ENCODE measurements around the gene ANKRD33. TPM values are rescaled to one million over a fixed set of nuclear protein-coding genes. Genes with fewer than 3 reads are reported as not detected.

The ANKRD33 gene
- total RNA-seq, 1 donor from 2014 or later = not detected

- H2AFZ ChIP-seq (ENCODE audit: low read depth, low read length) = peak overlapping the region; percentile 64
- H3K27ac Mint-ChIP-seq (ENCODE audit: unreplicated experiment) = no peak overlapping the region
Measured at GRCh38 chr12:51863363-51863932, 24.5 kb upstream of the ANKRD33 start.

GRCh38 chr12:51863933-51864832 is 23.7 kb upstream of the ANKRD33 start:
- Histone ChIP-seq H3K4me1 (ENCODE audit: insufficient read depth, low read length) (peaks cover 22% of the 10 kb centered on the region), H3K4me2 (ENCODE audit: low read length) (peak overlapping the region; percentile 84), H2AFZ (ENCODE audit: low read depth, low read length) (peak overlapping the region; percentile 64), H3K36me3 (ENCODE audit: insufficient read depth, low read length) (no peaks in the 10 kb centered on the region), H3K9me3 (ENCODE audit: insufficient read depth, low read depth, low read length) (no peaks in the 10 kb centered on the region), H3K9ac (ENCODE audit: low read length) (peak overlapping the region; percentile 25), H3K27ac (ENCODE audit: low read depth, low read length) (no peak overlapping the region), H3K4me3 (ENCODE audit: insufficient read depth, low read depth, low read length) (peak overlapping the region; percentile 40), H3K79me2 (ENCODE audit: insufficient read depth, low read length) (no peaks in the 10 kb centered on the region), H4K20me1 (ENCODE audit: insufficient read depth, low read length) (no peaks in the 10 kb centered on the region), H3K27me3 (ENCODE audit: insufficient read depth, low read length) (peaks cover 5% of the 10 kb centered on the region)
- peaks cover 13% of the 10 kb centered on the region for H3K4me1 Mint-ChIP-seq (ENCODE audit: low read depth, unreplicated experiment)
- no peaks in the 10 kb centered on the region for H3K36me3 Mint-ChIP-seq (ENCODE audit: low read depth, unreplicated experiment)
- H3K27me3 Mint-ChIP-seq (ENCODE audit: low read depth, unreplicated experiment) = peaks cover 44% of the 10 kb centered on the region
- DNase-seq (ENCODE audit: low read depth) = peak; percentile 27
- H3K27ac Mint-ChIP-seq (ENCODE audit: unreplicated experiment) = no peak overlapping the region
- FAIRE-seq = no peak
- no peak for TF ChIP-seq CTCF (IDR thresholded peaks at IDR 0.05; ENCODE audit: insufficient read depth, low read depth, low read length)
- TF ChIP-seq EZH2 (IDR thresholded peaks at IDR 0.05; ENCODE audit: insufficient read depth, low read length) = peak; percentile 28
- no peaks in the 10 kb centered on the region for H3K9me3 Mint-ChIP-seq (ENCODE audit: unreplicated experiment)
- H3K4me3 Mint-ChIP-seq (ENCODE audit: unreplicated experiment) = peak overlapping the region; percentile 76

More at GRCh38 chr12:51863363-51863932, 24.5 kb upstream of the ANKRD33 start:
- no peak for DNase-seq (ENCODE audit: low read depth)
- Histone ChIP-seq H3K27ac (ENCODE audit: low read depth, low read length) (no peak overlapping the region), H3K4me2 (ENCODE audit: low read length) (peak overlapping the region; percentile 84), H3K4me3 (ENCODE audit: insufficient read depth, low read depth, low read length) (no peak overlapping the region), H3K36me3 (ENCODE audit: insufficient read depth, low read length) (no peaks in the 10 kb centered on the region), H3K9me3 (ENCODE audit: insufficient read depth, low read depth, low read length) (no peaks in the 10 kb centered on the region), H3K9ac (ENCODE audit: low read length) (no peak overlapping the region), H4K20me1 (ENCODE audit: insufficient read depth, low read length) (no peaks in the 10 kb centered on the region), H3K27me3 (ENCODE audit: insufficient read depth, low read length) (peaks cover 5% of the 10 kb centered on the region), H3K79me2 (ENCODE audit: insufficient read depth, low read length) (no peaks in the 10 kb centered on the region), H3K4me1 (ENCODE audit: insufficient read depth, low read length) (peaks cover 15% of the 10 kb centered on the region)
- Mint-ChIP-seq H3K27me3 (ENCODE audit: low read depth, unreplicated experiment) (peaks cover 39% of the 10 kb centered on the region), H3K4me1 (ENCODE audit: low read depth, unreplicated experiment) (peaks cover 13% of the 10 kb centered on the region), H3K36me3 (ENCODE audit: low read depth, unreplicated experiment) (no peaks in the 10 kb centered on the region), H3K9me3 (ENCODE audit: unreplicated experiment) (no peaks in the 10 kb centered on the region), H3K4me3 (ENCODE audit: unreplicated experiment) (peak overlapping the region; percentile 40)
- no peak for FAIRE-seq
- TF ChIP-seq CTCF (IDR thresholded peaks at IDR 0.05; ENCODE audit: insufficient read depth, low read depth, low read length) = no peak
- TF ChIP-seq EZH2 (IDR thresholded peaks at IDR 0.05; ENCODE audit: insufficient read depth, low read length) = no peak

Data from astrocyte (in vitro differentiated cells and primary cell).